Cardiac muscle cell (in vitro differentiated cells and primary cell): ENCODE data around the gene OPA1. TPM values are rescaled to one million over a fixed set of nuclear protein-coding genes. Genes with fewer than 3 reads are reported as not detected.

Experiments
- DNase-seq, 2 donors: peaks; one replicate each; pipeline versions ENCODE4 v3.0.0 to v3.0.0-alpha.2; 2010 to 2017; ENCODE audit warnings: low read depth in 1 of 2, low spot score in 1 of 2
- H3K27ac ChIP-seq: fragments of 200-600 bp; sonication (generic); 2 replicates; pipeline ENCODE4 v1.5.1; 2016
- H3K27me3 ChIP-seq: fragments of 200-600 bp; sonication (generic); 2 replicates; pipeline ENCODE4 v1.6.0; 2016; ENCODE audit warnings: control low read depth
- H3K36me3 ChIP-seq: fragments of 200-600 bp; sonication (generic); 2 replicates; pipeline ENCODE4 v1.5.1; 2016; ENCODE audit warnings: control low read depth
- H3K4me1 ChIP-seq: fragments of 200-600 bp; sonication (generic); 2 replicates; pipeline ENCODE4 v1.8.1; 2017; ENCODE audit warnings: low read depth, mild to moderate bottlenecking, mixed run types
- H3K4me3 ChIP-seq: fragments of 200-600 bp; sonication (generic); 2 replicates; pipeline ENCODE4 v1.5.1; 2016; ENCODE audit warnings: mild to moderate bottlenecking
- H3K9me3 ChIP-seq: fragments of 200-600 bp; sonication (generic); 2 replicates; pipeline ENCODE4 v1.5.1; 2017; ENCODE audit warnings: low read depth, mild to moderate bottlenecking, control low read depth
- CTCF ChIP-seq: IDR thresholded peaks from 2 replicates; pipeline ENCODE4 v1.5.1; 2012; ENCODE audit warnings: low read depth, mild to moderate bottlenecking, low read length
- polyA plus RNA-seq: library from polyadenylated mRNA; unstranded; fragments of >200 nt; fragmentation: Nextera tagmentation; extraction: Ambion mirVana; gene quantifications from 2 replicates; pipeline ENCODE4 v1.2.1, GENCODE V29; 2016
- total RNA-seq: library from RNA; depleted of rRNA; stranded (reverse); fragments of >200 nt; gene quantifications from 2 replicates; pipeline ENCODE4 v1.2.3, GENCODE V29; 2016

Gene OPA1
- total and polyA plus RNA-seq, 2 experiments from 2014 or later, result 26.6 to 54.4 TPM

GRCh38 chr3:193552923-193553322 lies 40.1 kb upstream of the OPA1 start:
- H3K4me1 ChIP-seq, result no peaks in the 10 kb centered on the region
- H3K27me3 ChIP-seq, result peaks cover 5% of the 10 kb centered on the region
- H3K27ac ChIP-seq, result no peak overlapping the region
- H3K4me3 ChIP-seq, result no peak overlapping the region
- no peak for DNase-seq
- no peak for TF ChIP-seq CTCF
- H3K9me3 ChIP-seq, result no peaks in the 10 kb centered on the region
- no peaks in the 10 kb centered on the region for H3K36me3 ChIP-seq

- Histone ChIP-seq H3K9me3 (no peaks in the 10 kb centered on the region), H3K4me1 (no peaks in the 10 kb centered on the region), H3K4me3 (no peak overlapping the region), H3K36me3 (no peaks in the 10 kb centered on the region), H3K27me3 (peaks cover 5% of the 10 kb centered on the region), H3K27ac (no peak overlapping the region)
- TF ChIP-seq CTCF, result no peak
- DNase-seq, result no peak
Observed at GRCh38 chr3:193553586-193553985, 39.4 kb upstream of the OPA1 start.

GRCh38 chr3:193554811-193555210 lies 38.2 kb upstream of the OPA1 start, which contains the start of gene ATP13A4:
TSS of gene ATP13A4 (minus strand) at chr3:193554895. CDS start at chr3:193554799, 96 bp downstream.
- H3K27me3 ChIP-seq, result peaks cover 5% of the 10 kb centered on the region
- no peak within 1 kb of the TSS for H3K27ac ChIP-seq
- TF ChIP-seq CTCF, result no peak
- no peaks in the 10 kb centered on the region for H3K36me3 ChIP-seq
- no peaks in the 10 kb centered on the region for H3K4me1 ChIP-seq
- no peak for DNase-seq
- no peak within 1 kb of the TSS for H3K4me3 ChIP-seq
- no peaks in the 10 kb centered on the region for H3K9me3 ChIP-seq

GRCh38 chr3:193556841-193557240 lies 36.2 kb upstream of the OPA1 start:
- H3K4me3 ChIP-seq, result no peak overlapping the region
- no peak for DNase-seq
- H3K36me3 ChIP-seq, result no peaks in the 10 kb centered on the region
- H3K27ac ChIP-seq, result no peak overlapping the region
- peaks cover 5% of the 10 kb centered on the region for H3K27me3 ChIP-seq
- H3K4me1 ChIP-seq, result no peaks in the 10 kb centered on the region
- no peak for TF ChIP-seq CTCF
- H3K9me3 ChIP-seq, result no peaks in the 10 kb centered on the region

GRCh38 chr3:193559100-193559499 lies 33.9 kb upstream of the OPA1 start:
- peaks cover 5% of the 10 kb centered on the region for H3K27me3 ChIP-seq
- no peak for TF ChIP-seq CTCF
- H3K36me3 ChIP-seq, result no peaks in the 10 kb centered on the region
- no peak overlapping the region for H3K27ac ChIP-seq
- no peak overlapping the region for H3K4me3 ChIP-seq
- no peaks in the 10 kb centered on the region for H3K4me1 ChIP-seq
- no peaks in the 10 kb centered on the region for H3K9me3 ChIP-seq
- no peak for DNase-seq

GRCh38 chr3:193560091-193560490 lies 32.9 kb upstream of the OPA1 start:
- Histone ChIP-seq H3K4me3 (no peak overlapping the region), H3K27ac (no peak overlapping the region), H3K36me3 (no peaks in the 10 kb centered on the region), H3K9me3 (no peaks in the 10 kb centered on the region), H3K27me3 (peaks cover 2% of the 10 kb centered on the region), H3K4me1 (no peaks in the 10 kb centered on the region)
- TF ChIP-seq CTCF, result no peak
- no peak for DNase-seq
